T-helper 1 cell treated with Interleukin-12 subunit alpha and Interleukin-12 subunit beta and Interleukin-4 antibody, amounts not matched to agents 30 μg/mL and 1 μg/mL, for 36 hours (primary cell): Measurements from ENCODE around the gene L1TD1.
"Not testable (repeated sequence)": the region's sequence is repeated elsewhere in the genome, so short reads cannot be mapped to it uniquely, and the experiment has no call there.

Experiments
- H3K27ac Mint-ChIP-seq: one replicate; pipeline ENCODE4 v1.8.0; 2021; ENCODE audit warnings: mild to moderate bottlenecking, mixed read lengths
- H3K27me3 Mint-ChIP-seq: one replicate; pipeline ENCODE4 v1.8.0; 2021; ENCODE audit warnings: low read depth, mixed read lengths
- H3K36me3 Mint-ChIP-seq: one replicate; pipeline ENCODE4 v1.8.0; 2021; ENCODE audit warnings: low read depth, mixed read lengths
- H3K4me1 Mint-ChIP-seq: one replicate; pipeline ENCODE4 v1.8.0; 2021; ENCODE audit warnings: low read depth, mixed read lengths
- H3K4me3 Mint-ChIP-seq: one replicate; pipeline ENCODE4 v1.8.0; 2021; ENCODE audit warnings: mild to moderate bottlenecking, moderate library complexity, mixed read lengths
- H3K9me3 Mint-ChIP-seq: one replicate; pipeline ENCODE4 v1.8.0; 2021; ENCODE audit warnings: mixed read lengths

L1TD1 gene, protein sequence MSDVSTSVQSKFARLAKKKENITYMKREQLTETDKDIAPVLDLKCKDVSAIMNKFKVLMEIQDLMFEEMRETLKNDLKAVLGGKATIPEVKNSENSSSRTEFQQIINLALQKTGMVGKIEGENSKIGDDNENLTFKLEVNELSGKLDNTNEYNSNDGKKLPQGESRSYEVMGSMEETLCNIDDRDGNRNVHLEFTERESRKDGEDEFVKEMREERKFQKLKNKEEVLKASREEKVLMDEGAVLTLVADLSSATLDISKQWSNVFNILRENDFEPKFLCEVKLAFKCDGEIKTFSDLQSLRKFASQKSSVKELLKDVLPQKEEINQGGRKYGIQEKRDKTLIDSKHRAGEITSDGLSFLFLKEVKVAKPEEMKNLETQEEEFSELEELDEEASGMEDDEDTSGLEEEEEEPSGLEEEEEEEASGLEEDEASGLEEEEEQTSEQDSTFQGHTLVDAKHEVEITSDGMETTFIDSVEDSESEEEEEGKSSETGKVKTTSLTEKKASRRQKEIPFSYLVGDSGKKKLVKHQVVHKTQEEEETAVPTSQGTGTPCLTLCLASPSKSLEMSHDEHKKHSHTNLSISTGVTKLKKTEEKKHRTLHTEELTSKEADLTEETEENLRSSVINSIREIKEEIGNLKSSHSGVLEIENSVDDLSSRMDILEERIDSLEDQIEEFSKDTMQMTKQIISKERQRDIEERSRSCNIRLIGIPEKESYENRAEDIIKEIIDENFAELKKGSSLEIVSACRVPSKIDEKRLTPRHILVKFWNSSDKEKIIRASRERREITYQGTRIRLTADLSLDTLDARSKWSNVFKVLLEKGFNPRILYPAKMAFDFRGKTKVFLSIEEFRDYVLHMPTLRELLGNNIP

DNA sequence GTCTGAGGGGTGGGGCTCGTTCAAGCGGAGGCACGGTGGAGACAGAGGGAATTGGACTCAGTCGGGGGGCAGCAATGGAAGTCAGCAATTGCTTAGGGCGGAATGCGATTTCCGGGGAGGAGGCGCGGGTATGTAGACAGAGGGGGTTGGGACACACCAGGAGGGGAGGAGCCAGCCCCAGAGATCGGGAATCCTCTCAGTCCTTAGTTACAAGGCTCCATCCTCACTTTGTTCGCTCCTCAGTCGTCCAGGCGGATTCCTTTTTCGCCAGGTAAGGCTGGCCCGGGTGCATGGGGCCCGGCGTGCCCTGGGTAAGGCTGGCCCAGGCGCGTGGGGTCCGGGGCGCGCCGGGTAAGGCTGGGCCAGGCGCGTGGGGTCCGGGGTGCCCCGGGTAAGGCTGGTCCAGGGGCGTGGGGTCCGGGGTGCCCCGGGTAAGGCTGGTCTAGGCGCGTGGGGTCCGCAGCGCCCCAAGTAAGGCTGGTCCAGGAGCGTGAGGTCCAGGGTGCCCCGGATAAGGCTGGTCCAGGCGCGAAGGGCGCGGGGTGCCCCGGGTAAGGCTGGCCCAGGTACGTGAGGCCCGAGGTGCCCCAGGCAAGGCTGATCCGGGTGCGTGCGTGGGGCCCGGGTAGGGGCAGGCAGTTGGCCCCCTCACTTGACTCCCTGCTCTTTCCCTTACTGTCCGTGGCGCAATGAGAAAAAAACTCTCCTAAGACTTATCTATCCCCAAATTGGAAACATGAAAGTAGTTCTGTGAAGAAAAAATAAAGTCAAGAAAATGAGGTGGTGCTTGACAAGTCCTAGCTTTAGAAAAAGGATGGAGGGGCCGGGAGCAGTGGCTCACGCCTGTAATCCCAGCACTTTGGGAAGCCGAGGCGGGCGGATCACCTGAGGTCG, at the start of gene L1TD1:
TSS of gene L1TD1 (plus strand) at position 199 of the 894 bp plus-strand sequence. CDS start 11,780 bp downstream, outside the sequence.
- Mint-ChIP-seq H3K4me1 (no peaks in the 10 kb centered on the region), H3K4me3 (no peak within 1 kb of the TSS), H3K27me3 (peaks cover 23% of the 10 kb centered on the region), H3K36me3 (no peaks in the 10 kb centered on the region), H3K9me3 (no peaks in the 10 kb centered on the region), H3K27ac (no peak within 1 kb of the TSS)

DNA sequence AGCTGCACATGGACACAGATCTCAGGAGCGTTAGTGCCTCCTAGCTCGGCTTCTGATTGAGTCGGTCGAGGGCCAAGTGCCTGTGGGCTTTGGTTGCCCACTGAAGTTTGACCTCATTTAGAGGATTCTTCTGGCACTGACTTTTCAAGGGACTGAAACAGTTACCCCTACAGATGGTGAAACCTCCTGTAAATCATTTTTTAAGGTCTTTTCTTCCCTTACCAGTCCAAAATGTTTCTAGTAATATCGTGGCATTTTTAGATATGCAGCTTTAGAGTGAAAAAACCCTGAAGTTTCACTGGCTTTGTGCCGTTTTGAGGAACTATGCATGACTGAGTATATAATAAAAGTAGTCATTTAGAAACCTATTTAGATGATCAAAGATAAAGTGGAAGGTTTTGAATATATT, 34.7 kb upstream of the L1TD1 start:
- Mint-ChIP-seq H3K27ac (no peak overlapping the region), H3K9me3 (no peaks in the 10 kb centered on the region), H3K4me1 (no peaks in the 10 kb centered on the region), H3K4me3 (no peak overlapping the region), H3K36me3 (no peaks in the 10 kb centered on the region), H3K27me3 (no peaks in the 10 kb centered on the region)

DNA sequence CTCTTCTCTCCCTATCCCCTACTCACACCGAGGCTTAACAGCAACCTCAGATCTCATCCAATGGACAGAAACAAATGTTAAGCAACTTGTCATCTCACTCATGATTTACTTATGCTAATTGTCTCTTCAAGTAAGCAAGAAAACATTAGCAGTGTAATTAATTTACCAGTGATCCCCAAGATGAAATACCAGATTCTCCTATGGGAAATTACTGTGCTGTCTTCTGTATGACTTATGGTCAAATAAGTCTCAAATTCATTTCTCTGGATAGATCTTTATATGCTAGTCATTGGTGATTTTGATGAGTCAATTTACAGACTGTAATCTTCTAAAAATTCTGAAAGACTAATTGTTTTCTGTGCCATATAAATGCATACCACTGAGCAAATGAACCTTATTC, 32.9 kb upstream of the L1TD1 start:
- H3K4me1 Mint-ChIP-seq = no peaks in the 10 kb centered on the region

DNA sequence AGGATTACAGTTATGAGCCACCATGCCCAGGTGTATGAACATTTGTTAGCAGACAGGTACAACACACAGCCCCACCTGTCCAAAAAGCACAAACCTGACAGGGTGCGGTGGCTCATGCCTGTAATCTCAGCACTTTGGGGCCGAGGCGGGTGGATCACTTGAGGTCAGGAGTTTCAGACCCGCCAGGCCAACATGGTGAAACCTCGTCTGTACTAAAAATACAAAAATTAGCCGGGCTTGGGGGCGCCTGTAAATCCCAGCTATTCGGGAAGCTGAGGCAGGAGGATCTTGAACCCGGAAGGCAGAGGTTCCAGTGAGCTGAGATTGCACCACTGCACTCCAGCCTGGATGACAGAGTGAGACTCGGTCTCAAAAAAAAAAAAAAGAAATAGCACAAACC, 24.3 kb upstream of the L1TD1 start:
- not testable (repeated sequence) for H3K27ac Mint-ChIP-seq, H3K4me1 Mint-ChIP-seq, H3K4me3 Mint-ChIP-seq

More for the DNA sequence above, 32.9 kb upstream of the L1TD1 start:
- H3K36me3 Mint-ChIP-seq = no peaks in the 10 kb centered on the region
- H3K4me3 Mint-ChIP-seq = no peak overlapping the region
- no peaks in the 10 kb centered on the region for H3K27me3 Mint-ChIP-seq
- no peak overlapping the region for H3K27ac Mint-ChIP-seq
- H3K9me3 Mint-ChIP-seq = no peaks in the 10 kb centered on the region

DNA sequence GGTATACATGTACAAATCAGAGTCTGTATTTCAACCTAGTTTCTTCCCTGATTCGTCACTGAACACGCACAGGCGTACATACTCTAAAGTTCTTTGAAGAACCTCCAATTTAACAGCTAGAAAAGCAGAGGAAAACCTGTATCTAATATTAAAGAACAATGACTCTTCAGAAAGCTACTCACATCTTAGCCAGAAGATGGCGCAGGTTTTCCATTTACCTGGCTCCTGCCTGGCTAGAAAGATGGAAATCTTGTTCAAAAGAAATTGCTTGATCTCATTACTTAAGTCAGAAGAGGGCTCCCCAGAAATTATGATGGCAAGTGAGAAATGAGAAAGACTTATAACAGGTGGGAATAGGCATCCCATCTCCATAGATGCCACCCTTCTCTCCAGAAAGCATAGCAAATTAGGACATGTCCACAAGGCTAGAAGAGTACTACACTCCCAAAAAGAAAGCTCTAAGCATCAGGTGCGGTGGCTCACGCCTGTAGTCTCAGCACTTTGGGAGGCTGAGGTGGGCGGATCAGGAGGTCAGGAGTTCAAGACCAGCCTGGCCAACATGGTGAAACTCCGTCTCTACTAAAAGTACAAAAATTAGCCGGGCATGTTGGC, 19.0 kb upstream of the L1TD1 start:
- Mint-ChIP-seq H3K4me1 (no peaks in the 10 kb centered on the region), H3K27me3 (peaks cover 4% of the 10 kb centered on the region), H3K9me3 (no peaks in the 10 kb centered on the region), H3K27ac (no peak overlapping the region), H3K4me3 (no peak overlapping the region), H3K36me3 (no peaks in the 10 kb centered on the region)

More for the DNA sequence above, 24.3 kb upstream of the L1TD1 start:
- H3K9me3 Mint-ChIP-seq, H3K36me3 Mint-ChIP-seq, H3K27me3 Mint-ChIP-seq: not testable (repeated sequence)

DNA sequence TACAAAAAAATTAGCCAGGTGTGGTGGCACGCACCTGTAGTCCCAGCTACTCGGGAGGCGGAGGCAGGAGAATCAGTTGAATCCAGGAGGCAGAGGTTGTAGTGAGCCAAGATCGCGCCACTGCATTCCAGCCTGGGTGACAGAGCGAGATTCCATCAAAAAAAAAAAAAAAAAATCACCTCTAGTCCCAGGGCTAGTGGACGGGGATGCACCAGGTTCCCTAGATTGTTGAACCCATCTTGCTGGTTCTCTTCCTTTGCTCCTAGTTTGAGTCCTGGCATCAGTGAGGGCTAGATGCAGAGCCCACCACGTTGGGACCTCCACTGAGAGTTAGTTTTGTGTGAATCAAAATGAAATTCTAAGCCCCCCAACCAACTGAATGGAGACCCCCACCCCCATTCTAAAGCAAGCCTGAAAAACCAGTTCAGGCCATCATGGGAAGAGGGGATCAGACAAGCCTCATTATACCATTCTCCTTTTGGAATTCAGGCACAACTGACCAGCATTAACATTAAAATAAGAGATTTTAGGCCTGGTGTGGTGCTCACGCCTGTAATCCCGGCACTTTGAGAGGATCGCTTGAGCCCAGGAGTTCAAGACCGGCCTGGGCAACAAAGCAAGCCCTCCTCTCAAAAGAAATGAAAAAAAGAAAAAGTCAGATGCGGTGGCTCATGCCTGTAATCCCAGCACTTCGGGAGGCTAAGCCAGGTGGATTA, 17.9 kb upstream of the L1TD1 start:
- peaks cover 9% of the 10 kb centered on the region for H3K27me3 Mint-ChIP-seq
- H3K9me3 Mint-ChIP-seq = no peaks in the 10 kb centered on the region
- H3K27ac Mint-ChIP-seq = no peak overlapping the region
- no peaks in the 10 kb centered on the region for H3K4me1 Mint-ChIP-seq
- no peaks in the 10 kb centered on the region for H3K36me3 Mint-ChIP-seq
- H3K4me3 Mint-ChIP-seq = no peak overlapping the region

DNA sequence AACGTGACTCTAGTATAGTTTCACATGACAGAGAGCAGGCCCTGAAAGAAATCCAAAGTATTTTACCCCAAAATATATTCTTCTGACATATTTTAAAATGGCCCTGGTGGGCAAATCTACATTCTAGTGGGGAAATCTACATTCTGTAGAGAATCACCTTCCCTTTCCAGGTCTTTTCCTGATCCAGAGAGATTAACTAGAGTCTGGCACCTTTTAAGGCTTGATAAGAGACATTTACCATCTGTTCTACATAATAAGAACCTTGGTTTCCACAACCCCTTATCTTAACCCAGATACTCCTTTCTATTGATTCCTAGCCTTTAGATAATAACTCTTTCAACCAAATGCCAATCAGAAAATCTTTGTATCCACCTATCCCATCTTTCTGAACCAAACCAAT, 17.0 kb upstream of the L1TD1 start:
- no peak overlapping the region for H3K4me3 Mint-ChIP-seq
- no peak overlapping the region for H3K27ac Mint-ChIP-seq
- no peaks in the 10 kb centered on the region for H3K4me1 Mint-ChIP-seq
- no peaks in the 10 kb centered on the region for H3K36me3 Mint-ChIP-seq
- H3K9me3 Mint-ChIP-seq = no peaks in the 10 kb centered on the region
- peaks cover 11% of the 10 kb centered on the region for H3K27me3 Mint-ChIP-seq

DNA sequence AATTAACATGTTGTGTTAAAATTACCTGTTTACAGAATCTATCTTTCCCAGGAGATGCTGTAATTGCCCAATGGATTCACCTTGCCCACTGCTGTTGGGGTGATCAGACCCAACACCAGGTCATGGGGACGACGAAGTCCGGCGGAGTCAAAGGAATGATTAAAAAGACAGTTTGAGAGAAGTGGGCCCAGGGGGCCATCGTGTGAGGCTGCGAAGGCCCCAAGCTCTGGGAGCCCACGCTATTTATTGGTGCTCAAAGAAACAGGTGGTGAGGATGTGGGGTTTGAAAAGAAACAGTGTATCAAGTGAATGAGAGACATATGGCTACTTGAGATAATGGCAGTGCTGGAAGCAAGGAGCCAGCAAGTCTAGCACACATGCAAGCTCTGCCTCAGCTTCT, 16.3 kb upstream of the L1TD1 start:
- H3K27me3 Mint-ChIP-seq = peaks cover 11% of the 10 kb centered on the region
- no peak overlapping the region for H3K27ac Mint-ChIP-seq
- no peak overlapping the region for H3K4me3 Mint-ChIP-seq
- no peaks in the 10 kb centered on the region for H3K4me1 Mint-ChIP-seq
- no peaks in the 10 kb centered on the region for H3K9me3 Mint-ChIP-seq
- no peaks in the 10 kb centered on the region for H3K36me3 Mint-ChIP-seq

DNA sequence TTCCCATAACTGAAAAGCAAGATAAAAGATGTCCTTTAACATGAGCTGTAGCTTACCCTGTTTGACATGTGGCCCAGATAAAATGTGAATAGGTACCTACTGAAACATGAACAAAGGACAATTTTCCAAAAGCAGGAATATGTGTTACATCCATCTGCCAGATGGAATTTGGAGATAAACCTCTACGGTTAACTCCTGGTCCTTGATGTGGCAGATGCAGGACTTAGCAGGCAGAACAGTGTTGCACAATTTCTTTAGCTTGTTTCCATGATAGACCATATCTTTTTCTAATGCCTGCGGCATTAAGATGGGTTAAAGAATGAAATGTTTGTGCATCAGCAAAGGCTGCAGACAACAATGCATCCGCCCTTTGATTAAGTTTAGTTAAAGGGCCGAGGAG, 14.6 kb upstream of the L1TD1 start:
- not testable (repeated sequence) for H3K4me3 Mint-ChIP-seq, H3K9me3 Mint-ChIP-seq, H3K36me3 Mint-ChIP-seq, H3K4me1 Mint-ChIP-seq, H3K27ac Mint-ChIP-seq
- H3K27me3 Mint-ChIP-seq = peaks cover 11% of the 10 kb centered on the region

DNA sequence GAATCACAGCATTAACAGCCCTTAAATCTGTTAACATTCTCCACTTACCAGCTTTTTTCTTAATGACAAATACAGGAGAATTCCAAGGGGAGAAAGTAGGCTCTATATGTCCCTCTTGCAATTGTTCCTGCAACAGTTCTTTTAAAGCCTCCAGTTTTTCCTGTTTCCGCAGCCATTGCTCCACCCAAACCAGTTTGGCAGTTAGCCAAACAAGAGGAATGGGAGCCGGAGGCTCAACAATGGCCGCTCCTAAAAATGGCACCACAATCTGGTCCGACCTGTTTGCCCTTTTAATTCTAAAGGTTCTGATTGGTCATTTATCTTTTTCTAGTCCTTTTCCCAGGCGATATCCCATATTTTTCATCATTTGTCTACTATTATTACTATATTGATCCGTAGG, 14.0 kb upstream of the L1TD1 start:
- Mint-ChIP-seq H3K27me3 (peaks cover 11% of the 10 kb centered on the region), H3K4me3 (no peak overlapping the region), H3K27ac (no peak overlapping the region), H3K9me3 (no peaks in the 10 kb centered on the region), H3K36me3 (no peaks in the 10 kb centered on the region), H3K4me1 (no peaks in the 10 kb centered on the region)

DNA sequence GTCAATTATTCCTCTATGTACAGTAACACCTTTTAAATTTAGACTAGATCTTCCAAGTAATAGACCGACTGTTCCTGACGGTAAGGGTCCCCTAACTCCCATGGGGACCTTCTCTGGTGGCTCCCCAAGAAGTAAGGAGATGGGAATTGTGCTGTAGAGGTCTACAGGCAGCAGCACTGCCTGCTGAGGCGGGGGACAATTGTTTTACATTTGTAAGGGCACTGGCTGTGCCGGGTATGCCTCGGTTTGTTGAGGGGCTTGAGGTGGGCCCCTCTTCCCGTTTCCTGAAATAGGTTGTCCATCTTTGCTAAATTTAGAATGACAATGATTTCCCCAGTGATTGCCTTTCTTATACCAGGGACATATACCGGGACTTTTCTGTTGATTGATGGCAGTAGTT, 13.1 kb upstream of the L1TD1 start:
- H3K27me3 Mint-ChIP-seq = peaks cover 11% of the 10 kb centered on the region
- no peaks in the 10 kb centered on the region for H3K9me3 Mint-ChIP-seq
- H3K4me3 Mint-ChIP-seq = no peak overlapping the region
- no peaks in the 10 kb centered on the region for H3K4me1 Mint-ChIP-seq
- no peaks in the 10 kb centered on the region for H3K36me3 Mint-ChIP-seq
- no peak overlapping the region for H3K27ac Mint-ChIP-seq

DNA sequence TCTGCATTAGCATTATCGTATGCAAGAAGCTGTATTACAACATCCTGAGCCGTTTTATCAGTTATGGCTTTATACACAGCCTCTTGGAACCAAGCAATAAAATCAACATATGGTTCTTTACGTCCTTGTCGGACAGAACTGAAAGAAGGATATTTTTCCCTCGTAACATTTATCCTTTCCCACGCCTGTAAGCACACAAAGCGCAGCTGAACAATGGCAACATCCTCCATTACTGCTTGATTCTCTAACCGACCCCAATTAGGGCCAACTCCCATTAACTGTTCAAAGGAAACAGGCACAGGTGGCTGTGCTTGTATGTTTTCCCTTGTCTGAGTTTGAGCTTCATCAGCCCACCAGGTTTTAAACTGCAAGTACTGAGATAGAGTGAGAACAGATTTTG, 12.5 kb upstream of the L1TD1 start:
- H3K36me3 Mint-ChIP-seq, H3K9me3 Mint-ChIP-seq, H3K4me3 Mint-ChIP-seq, H3K4me1 Mint-ChIP-seq, H3K27ac Mint-ChIP-seq: not testable (repeated sequence)
- H3K27me3 Mint-ChIP-seq = peaks cover 11% of the 10 kb centered on the region

DNA sequence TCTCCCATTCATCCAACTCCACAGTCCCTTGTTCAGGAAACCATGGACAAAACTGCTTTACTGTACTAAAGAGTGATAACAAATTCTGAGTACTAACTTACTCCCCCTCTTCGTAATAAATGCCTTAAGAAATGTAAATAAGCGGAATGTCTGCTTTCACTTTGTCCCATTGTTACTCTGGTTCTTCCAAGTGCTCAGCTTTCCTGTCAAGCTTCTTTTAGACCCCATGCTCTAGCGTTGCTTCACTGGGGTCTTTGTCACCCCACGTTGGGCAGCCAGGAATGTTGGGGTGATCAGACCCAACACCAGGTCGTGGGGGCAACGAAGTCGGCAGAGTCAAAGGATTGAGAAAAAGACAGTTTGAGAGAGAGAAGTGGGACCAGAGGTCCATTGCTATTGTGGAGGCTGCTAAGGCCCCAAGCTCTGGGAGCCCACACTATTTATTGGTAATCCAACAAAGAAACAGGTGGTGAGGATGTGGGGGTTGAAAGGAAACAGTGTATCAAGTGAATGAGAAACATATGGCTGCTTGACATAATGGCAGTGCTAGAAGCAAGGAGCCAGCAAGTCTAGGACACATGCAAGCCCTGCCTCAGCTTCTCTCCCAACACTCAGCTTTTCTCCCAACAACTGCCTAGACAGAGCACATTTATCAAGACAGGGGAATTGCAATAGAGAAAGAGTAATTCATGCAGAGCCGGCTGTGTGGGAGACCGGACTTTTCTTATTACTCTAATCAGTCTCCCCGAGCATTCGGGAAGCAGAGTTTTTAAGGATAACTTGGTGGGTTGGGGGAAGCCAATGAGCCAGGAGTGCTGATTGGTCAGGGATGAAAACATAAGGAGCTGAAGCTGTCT, 11.3 kb upstream of the L1TD1 start:
- H3K36me3 Mint-ChIP-seq, H3K27ac Mint-ChIP-seq: not testable (repeated sequence)

More for the DNA sequence above, 11.3 kb upstream of the L1TD1 start:
- H3K27me3 Mint-ChIP-seq = peaks cover 11% of the 10 kb centered on the region
- not testable (repeated sequence) for H3K4me1 Mint-ChIP-seq, H3K4me3 Mint-ChIP-seq, H3K9me3 Mint-ChIP-seq
